HG03520 (cell line): ENCODE measurements around the gene FAM187B.

ENCODE experiments used
- ATAC-seq: cut with Tn5 transposase; IDR thresholded peaks from one replicate; pipeline ENCODE4 v1.9.1; 2021; ENCODE audit warnings: mild to moderate bottlenecking, moderate library complexity; ENCODE audit not compliant: unreplicated experiment

FAM187B gene

DNA sequence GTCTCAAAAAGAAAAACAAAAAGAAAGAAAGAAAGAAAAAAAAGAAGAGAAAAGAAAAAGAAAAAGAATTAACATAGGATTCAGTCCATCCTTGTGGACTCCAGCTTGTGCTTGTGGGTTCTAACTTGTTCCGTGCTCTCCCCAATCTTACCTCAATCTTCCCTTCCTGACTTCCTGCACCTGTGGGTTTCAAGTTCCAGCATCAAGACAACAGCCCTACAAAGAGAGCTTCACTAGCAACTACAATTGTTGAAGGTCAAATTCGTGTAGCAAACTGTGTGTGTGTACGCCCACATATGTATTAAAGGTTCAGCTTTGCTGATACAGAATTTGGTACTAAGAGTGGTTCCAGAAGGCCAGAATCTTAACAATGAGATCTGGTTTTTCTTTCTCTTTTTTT, 48.7 kb downstream of the FAM187B start:
- ATAC-seq = no peak

- no peak for ATAC-seq
These were observed 49.8 kb downstream of the FAM187B start for GRCh38 chr19:35178701-35179100.

- no peak for ATAC-seq
These were observed 50.9 kb downstream of the FAM187B start for GRCh38 chr19:35177377-35178274.

GRCh38 chr19:35176181-35176570, 52.4 kb downstream of the FAM187B start:
- no peak for ATAC-seq
